HG03045 (cell line): Measurements from ENCODE around the gene ASB10.
A peak's percentile ranks its signal among the peaks of the same experiment; 100 is the strongest.

Experiments used
- ATAC-seq: cut with Tn5 transposase; IDR thresholded peaks from one replicate; pipeline ENCODE4 v1.9.1; 2021; ENCODE audit warnings: mild to moderate bottlenecking, moderate library complexity; ENCODE audit not compliant: unreplicated experiment

Gene ASB10

GRCh38 chr7:151186640-151187408 is at the start of gene ASB10:
ASB10 (minus strand) TSS chr7:151187250; CDS start chr7:151187130, 120 bp downstream.
- no peak for ATAC-seq

- ATAC-seq: no peak
Observed at GRCh38 chr7:151236406-151236805, 49.4 kb upstream of the ASB10 start.

- no peak for ATAC-seq
Observed at GRCh38 chr7:151235091-151235787, 48.2 kb upstream of the ASB10 start.

GRCh38 chr7:151233804-151234203 is 46.8 kb upstream of the ASB10 start:
- no peak for ATAC-seq

- peak; percentile 35 for ATAC-seq
Observed at GRCh38 chr7:151232917-151233701, 46.1 kb upstream of the ASB10 start.

- peak; percentile 98 for ATAC-seq
Observed at GRCh38 chr7:151232091-151232916, 45.3 kb upstream of the ASB10 start, which contains the start of gene CHPF2. CHPF2 (plus strand) TSS chr7:151232483; CDS start chr7:151234012, 1,529 bp downstream.

- ATAC-seq: no peak
Observed at GRCh38 chr7:151231080-151231479, 44.0 kb upstream of the ASB10 start.

- ATAC-seq: no peak
Observed at GRCh38 chr7:151229249-151229648, 42.2 kb upstream of the ASB10 start.

- no peak for ATAC-seq
Observed at GRCh38 chr7:151228024-151228866, 41.2 kb upstream of the ASB10 start.

GRCh38 chr7:151226875-151227782 is 40.1 kb upstream of the ASB10 start, which contains the start of gene ABCF2:
ABCF2 (minus strand) TSS chr7:151227205; CDS start chr7:151226458, 747 bp downstream.
- ATAC-seq: peak; percentile 100

GRCh38 chr7:151226560-151226874 is 39.5 kb upstream of the ASB10 start:
- ATAC-seq: peak; percentile 8

- ATAC-seq: no peak
Observed at GRCh38 chr7:151225948-151226510, 39.0 kb upstream of the ASB10 start.

- no peak for ATAC-seq
Observed at GRCh38 chr7:151223728-151224127, 36.7 kb upstream of the ASB10 start.

- ATAC-seq: no peak
Observed at GRCh38 chr7:151218170-151218569, 31.1 kb upstream of the ASB10 start.

- no peak for ATAC-seq
Observed at GRCh38 chr7:151215396-151215795, 28.3 kb upstream of the ASB10 start.

- no peak for ATAC-seq
Observed at GRCh38 chr7:151213826-151214225, 26.8 kb upstream of the ASB10 start.

GRCh38 chr7:151212626-151213025 is 25.6 kb upstream of the ASB10 start:
- no peak for ATAC-seq

GRCh38 chr7:151211155-151211772 is 24.2 kb upstream of the ASB10 start:
- no peak for ATAC-seq
